NCI-H1048 (cell line): ENCODE results near the gene KDM7A.
"Not testable (repeated sequence)": the region's sequence is repeated elsewhere in the genome, so short reads cannot be mapped to it uniquely, and the experiment has no call there.

ENCODE experiments used
- DNase-seq: peaks from one replicate; lab custom pipeline; 2025; lab: John Stamatoyannopoulos, UW

KDM7A gene

DNA sequence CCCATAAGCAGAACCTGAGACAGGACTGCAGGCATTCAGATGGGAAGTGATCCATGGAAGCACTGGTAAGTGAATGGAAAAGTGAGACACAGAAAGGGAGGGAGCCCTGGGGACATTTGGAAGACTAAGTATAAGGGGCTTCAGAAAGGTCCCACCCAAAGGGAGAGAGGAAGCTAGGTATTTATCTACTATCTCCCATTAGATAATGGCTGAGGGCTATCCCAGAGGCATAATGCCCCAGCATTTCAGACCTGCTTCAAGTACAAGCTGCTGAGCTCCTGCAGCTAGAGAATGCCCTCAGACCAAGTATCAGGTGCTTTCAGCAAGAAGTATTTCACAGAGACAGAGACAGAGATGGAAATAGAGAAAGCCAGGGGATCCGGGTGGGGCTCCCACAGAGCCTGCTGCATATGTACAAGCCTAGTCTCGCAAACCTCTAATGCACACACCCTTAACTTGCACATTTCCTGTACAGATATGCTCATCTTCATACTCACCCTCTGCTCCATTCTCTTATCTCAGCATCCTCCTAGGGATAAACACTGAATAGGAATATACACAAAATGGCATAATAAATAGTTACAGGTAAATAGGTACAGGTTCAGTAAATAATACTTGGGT is 20.2 kb downstream of the KDM7A start:
- DNase-seq, result no peak

DNA sequence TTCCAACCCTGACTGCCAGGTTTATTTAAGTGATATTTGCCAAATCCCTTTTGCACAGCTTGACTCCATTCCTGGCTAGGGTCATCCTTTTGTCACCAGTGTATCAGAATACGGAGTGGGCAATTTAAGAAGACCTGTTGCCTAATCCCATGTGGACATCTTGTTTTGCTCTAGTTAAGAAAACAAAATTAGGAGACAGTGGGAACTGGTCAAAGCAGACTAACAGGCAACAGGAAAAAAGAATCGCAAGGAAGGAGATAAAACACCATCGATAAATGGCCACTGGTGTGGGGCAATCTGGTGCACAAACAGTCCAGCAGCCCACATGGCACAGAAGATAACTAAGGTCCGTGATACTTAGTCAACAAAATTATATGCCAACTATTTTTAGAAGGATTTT is 21.4 kb downstream of the KDM7A start:
- DNase-seq, result no peak

DNA sequence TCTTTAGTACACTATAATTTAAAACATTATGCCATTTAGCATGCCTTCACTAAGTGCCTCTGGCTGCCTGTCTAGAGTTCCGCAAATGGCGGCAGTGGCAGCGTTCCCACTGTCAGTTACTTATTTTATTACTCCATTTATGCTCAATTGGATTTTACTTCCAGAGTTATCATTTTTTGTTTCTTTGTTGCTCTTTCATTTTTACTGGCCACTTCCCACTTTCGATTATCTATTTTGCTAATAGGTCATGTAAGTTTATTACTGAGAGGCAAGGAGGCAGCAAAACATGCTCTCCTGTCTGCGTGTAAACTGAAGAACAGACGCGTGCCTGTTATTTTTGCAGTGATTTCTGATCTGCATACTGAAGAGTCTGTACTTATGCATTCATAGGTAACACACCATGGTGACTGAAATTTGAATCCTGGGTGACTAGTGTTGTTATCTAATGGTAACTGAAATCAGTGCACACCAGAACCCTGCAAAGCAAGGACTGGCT is 23.1 kb downstream of the KDM7A start:
- DNase-seq, result no peak

DNA sequence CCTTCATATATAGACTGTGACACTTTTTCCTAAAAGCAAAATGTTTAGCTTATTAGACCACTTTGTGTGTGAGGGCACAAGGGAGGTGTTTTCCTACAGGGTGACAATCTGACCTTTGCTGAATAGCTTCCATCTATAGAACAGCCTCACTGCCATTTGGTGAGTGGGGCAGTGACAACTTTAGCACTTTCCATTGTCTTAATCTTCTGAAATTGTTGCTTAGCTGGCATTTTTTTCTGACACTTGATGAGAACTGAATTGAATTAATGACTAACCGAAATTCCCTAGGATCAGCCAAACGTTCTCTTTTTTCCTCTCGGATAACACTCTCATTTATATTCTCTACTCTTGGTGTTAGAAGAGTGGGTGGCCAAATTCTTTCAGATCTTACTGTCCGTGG is 30.2 kb downstream of the KDM7A start:
- DNase-seq, result no peak

DNA sequence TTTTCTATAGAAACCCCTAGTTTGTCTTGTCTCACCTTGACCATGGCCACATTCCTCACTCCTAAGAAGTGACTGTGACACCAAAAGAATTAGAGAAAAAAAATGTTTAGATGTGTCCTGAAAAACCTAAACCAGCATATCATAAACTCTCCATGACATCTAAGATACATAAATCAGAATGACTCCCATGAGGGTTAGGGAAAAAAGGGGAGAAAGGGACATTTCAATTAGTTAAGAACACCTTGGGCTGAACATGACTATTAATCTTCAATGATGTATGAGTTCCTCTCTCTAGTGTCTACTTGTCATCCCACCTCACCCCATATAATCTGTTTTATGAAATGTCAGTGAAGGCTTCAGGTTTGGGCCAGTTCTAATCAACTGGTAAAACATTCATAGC is 31.1 kb downstream of the KDM7A start:
- no peak for DNase-seq

DNA sequence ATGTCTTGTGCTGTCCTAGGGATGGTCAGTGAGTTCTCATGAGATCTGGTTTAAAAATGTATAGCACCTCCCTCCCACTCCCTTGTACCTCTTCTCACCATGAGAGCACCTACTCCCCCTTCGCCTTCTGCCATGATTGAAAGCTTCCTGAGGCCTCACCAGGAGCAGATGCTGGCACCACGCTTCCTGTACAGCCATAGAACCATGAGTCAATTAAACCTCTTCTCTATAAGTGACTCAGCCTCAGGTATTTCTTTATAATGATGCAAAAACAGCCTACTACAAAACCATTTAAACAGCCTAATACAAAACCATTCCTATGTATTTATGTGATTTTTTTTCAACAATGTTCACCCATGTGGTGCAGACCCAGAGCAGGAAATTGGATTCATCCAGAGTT is 32.0 kb downstream of the KDM7A start:
- DNase-seq, result no peak

DNA sequence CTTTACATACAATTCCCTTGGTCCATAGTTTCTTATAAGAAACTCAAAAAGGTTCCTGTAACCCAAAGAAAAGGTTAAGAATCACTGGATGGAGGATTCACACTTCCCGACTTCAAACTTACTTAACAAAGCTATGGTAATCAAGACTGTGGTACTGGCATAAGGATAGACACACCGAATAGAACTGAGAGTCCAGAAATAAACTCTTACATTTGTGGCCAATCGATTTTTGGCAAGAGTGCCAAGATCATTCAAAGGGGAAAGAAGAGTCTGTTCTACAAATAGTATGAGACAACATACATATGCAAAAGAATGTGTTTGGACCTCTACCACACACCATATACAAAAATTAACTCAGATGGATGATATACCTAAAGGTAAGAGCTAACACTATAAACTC is 32.8 kb downstream of the KDM7A start:
- DNase-seq, result no peak

DNA sequence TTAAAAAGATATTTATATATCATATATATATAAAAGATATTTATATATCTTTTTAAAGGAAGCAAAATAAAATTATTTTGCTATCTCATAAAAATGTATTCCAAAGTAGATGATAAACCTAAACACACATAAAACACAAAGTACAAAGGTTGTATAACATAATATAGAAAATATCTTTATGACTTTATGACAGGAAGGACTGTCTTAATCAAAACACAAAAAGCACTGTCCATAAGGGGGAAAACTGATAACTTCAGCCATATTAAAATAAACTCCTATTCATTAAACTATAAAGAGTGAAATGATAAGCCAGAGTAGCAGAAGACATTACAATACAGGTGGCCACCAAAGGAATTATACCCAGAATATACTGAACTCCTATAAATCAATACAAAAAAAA is 34.8 kb downstream of the KDM7A start:
- no peak for DNase-seq

DNA sequence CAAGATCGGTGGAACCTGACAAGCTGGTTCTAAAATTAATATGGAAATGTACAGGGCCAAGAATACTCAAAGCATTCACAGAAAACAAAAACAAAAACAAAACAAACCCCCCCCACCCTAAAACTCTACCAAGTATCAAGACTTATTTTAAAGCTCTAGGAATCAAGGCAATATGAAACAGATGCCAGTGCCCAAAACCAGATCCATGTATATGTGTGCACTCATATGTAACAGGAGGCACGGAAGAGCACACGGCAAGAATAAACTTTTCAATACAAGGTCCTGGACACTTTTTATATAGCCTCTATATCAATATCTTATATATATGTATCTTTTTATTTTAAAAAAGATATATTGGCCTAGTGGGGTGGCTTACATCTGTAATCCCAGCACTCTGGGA is 35.5 kb downstream of the KDM7A start:
- no peak for DNase-seq

DNA sequence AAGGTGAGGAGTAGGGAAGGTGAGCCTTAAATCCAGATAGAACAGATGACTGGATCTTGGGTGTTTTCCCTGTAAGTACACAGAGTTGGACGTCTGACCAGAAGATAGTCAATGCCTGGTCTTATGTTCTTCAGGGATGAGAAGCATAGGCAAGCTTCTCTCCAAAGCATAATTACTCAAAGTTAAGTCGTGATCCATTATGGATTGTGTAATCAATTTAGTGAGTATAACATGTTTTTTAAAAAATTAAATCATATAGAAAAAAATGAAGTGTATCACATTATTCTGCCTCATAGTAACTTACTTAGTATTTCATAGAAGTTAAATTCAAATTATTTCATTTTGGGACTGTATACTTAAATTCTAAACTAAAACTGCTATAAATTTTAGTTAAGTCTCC is 39.7 kb downstream of the KDM7A start:
- DNase-seq, result no peak

DNA sequence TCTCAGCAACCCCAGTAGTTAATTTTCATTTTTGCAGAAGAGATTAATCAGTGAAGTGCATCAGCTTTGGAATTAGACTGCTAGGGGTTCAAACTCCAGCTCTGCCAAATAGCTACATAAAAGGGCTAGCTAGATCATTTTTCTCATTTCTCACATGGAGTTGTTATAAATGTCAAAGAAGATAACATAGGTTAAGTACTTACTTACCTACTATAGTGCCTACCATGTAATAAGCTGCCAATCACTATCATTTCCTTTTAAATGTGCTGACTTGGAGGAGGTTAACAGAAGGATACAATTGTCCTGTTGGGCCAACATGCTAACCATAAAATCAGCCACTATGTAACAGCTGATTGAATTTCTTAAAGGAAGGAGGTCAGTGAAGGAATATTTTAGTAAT is 40.7 kb downstream of the KDM7A start:
- DNase-seq, result no peak

DNA sequence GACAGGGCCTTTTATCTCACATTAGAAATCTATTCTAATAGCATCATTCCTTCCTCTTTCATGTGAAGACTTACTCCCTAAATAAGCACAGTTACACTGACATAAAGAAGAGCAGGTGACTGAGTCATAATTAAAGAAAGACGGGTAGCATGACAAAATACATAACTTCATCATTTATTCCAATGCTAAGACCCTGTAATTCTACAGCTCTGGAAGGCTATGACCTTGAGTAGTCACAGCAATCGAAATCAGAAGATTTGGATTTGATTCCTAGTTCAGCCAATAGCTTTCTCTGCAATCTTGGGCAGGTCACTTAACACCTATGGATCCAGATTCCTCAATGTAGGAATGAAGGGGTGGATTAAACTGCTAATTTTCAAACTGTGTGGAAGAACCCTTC is 42.7 kb downstream of the KDM7A start:
- DNase-seq, result no peak

DNA sequence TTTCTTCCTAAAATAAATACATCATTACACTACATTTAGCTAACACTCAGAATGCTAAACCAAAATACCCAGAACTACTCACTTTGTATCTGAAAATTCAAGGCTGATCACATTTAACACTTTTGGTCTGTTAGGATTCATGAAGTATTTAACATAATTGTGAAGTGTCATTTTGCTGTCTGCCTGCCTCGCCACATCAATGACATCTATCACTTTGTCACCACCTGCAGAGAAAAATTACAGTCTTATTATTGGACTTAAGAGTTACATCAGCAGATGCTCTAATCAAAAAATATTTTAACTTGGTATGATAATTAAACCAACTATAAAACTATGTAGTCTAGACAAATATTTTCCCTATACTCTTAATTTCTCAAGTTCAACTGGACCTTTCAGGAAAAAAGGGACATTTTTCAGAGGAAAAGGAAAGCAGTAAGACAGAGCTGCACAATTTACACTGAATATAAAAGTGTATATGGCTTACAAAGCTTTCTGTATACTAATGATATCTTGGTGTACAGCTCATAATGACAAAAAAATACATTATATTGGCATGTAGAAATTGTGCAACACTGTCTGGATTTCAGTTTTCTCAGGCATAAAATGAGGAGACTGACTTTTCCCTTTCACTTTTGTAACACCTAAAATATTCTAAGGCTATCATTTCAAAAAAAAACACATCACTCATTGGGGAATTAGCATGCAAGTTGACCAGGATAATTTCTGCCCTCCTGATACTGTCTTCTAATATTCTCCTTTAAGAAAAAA is 49.2 kb downstream of the KDM7A start:
- no peak for DNase-seq

DNA sequence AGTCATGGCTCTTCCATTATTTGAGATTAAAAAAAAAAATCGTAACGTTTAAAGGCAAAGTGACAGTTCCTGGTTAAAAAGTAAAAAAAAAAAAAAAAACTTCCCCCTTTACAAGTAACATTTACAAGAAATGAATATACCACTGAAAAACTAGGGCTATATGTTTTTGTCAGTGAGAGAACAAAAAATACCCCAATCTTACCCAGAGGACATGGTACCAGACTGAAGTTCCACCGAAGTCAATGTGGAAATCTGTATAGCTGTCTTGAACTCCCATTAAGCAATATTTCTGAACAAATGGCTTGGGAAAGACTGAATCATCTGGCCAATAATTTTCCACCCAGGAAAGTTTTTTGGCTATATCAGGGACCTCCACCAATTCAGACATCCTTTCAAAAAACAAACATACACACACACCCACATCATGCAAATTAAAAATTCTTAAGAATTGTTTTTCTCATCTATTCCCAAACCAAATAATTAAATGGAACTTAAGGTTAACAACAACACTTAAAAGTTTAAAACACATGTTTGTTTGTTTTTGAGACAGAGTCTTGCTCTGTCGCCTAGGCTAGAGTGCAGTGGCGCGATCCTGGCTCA is 50.2 kb downstream of the KDM7A start:
- DNase-seq, result no peak

DNA sequence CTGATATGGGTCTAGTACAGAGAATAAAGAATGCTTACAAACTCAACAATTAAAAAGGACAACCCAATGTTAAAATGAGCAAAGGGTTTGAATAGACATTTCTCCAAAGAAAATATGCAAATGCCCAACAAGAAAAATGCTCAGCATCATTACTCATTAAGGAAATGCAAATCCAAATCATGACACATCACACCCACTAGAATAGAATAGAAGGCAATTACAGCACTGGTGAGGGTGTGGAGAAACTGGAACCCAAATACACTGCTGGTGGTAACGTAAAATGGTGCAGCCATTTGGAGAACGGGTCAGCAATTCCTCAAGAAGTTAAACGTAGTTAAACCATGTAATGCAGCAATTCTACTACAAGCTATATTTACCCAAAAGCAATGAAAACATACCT is 53.8 kb downstream of the KDM7A start:
- no peak for DNase-seq

DNA sequence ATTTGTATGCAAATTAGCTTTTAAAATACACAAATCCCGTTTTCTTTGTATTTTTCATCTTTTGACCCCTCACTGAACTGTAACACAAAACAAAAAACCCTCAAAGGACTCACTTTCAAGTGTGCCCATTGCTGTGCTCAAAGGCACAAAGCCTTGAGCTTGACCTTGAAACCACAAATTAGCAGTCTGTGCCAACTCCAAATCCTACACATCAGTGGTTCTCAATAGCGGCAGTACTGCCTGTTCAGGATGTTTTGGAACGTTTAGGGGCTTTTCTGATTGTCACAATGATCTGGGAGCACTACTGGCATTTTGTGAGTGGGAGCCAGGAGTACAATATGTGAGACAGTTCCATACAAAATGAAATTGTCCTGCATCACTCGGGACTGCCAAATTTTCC is 55.5 kb downstream of the KDM7A start:
- no peak for DNase-seq

DNA sequence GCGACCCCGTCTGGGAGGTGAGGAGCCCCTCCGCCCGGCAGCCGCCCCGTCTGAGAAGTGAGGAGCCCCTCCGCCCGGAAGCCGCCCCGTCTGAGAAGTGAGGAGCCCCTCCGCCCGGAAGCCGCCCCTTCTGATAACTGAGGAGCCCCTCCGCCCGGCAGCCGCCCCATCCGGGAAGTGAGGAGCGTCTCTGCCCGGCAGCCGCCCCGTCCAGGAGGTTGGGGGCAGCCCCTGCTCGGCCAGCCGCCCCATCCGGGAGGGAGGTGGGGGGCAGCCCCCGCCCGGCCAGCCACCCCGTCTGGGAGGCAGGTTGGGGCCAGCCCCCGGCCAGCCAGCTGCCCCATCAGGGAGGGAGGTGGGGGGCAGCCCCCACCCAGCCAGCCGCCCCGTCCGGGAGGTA is 62.0 kb downstream of the KDM7A start:
- not testable (repeated sequence) for DNase-seq

DNA sequence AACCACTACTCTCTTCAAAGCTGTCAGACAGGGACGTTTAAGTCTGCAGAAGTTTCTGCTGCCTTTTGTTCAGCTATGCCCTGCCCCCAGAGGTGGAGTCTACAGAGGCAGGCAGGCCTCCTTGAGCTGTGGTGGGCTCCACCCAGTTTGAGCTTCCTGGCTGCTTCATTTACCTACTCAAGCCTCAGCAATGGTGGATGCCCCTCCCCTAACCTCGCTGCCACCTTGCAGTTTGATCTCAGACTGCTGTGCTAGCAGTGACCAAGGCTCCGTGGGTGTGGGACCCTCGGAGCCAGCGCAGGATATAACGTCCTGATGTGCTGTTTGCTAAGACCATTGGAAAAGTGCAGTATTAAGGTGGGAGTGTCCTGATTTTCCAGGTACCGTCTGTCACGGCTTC is 68.0 kb downstream of the KDM7A start:
- not testable (repeated sequence) for DNase-seq

DNA sequence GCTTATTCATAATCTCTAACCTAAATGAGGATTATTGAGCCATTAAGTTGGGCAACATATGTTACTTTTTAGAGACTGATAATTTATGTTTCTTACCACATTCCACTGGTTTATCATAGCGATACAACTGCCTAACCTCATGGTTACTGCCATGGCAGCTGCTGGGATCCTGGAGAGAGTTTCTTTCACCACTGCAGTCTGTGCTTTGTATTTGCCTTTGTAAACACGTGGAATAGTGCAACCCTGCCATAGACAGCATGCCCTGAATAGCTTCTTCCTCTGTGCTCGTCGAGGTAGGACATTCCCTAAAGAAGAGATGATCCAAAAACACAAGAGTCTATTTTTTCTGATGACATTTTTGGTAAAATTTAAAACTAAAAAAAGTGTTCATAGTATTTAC is 80.3 kb downstream of the KDM7A start:
- no peak for DNase-seq

DNA sequence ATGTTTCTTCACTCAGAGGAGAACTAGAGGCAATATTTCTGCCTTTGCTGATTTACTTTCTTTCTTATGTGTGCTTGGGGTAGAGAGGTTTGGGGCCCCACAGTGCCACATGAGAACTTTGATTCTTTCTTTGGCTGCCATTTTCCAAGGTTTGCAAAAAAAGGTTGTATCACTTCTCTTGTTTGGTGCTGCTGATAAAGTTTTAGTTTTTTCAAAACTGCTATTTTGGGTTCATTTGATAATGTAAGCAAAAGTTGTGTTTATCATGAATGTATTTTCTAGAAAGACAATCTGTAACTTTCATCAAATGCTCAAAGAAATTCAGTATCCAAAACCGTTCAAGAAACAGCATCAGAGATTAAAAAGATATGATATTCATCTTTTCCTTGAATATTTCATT is 83.4 kb downstream of the KDM7A start:
- no peak for DNase-seq

DNA sequence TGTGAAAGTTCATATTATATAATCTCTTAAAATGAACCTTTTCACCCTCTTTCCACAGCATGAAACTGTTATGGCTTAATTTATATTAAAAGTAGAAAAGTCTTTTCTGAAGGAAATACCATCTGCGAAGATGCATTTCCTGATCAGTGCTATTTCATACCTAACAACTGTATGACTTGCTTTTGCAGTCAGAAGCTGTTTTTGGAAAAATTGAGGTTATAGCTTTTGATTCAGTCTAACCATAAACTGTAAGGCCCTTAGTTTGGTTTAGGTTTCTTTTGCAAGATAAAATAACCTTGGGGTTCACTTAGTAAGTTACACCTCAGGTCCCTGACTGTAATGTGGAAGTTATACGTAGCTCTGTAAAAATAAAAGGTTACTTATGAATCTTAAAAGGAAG is 91.3 kb downstream of the KDM7A start:
- DNase-seq, result no peak

DNA sequence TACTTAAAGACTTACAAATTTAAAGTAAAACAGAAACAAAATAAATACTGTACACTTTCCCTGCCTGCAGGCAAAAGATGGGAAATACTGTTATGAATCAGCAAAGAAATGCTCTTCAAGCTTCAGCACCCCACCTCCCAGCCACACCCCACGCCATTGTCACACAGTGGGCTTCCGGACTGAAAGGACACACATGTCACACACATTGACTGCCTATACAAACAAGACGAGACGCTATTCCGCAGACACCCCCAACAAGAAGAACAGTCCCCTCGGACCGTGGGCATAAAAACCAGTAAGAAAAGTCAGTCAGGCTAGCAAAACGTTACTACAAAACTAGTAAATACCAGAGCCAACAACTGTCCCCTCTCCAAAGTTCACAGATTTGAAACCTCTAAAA is 91.8 kb downstream of the KDM7A start:
- DNase-seq, result no peak

DNA sequence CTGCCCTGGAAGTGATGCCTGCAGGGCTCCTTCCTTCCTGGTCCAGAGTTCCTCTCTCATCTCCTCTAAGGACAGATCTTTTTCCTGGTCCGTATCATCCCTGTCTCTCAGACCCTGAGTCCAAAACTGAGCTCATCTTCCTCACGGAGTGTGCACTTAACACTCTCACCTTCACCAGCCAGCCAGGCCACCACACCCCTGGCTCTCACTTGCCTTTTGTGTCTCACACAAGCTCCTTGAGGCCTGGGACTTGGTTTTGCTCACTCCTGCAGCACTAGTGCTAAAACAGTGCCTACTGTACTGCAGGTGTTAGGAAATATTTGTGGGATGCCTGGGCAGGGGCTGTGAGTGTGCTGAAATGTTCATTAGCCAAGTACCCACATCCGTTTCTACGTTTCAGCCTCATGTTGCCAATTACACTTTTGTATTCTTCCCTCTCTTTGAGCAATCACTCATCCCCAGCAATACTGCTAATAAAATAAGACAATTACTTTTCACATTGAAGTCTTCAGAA is 92.6 kb downstream of the KDM7A start:
- no peak for DNase-seq
